CMK (cell line): ENCODE measurements around the gene HOPX.
"Not testable (repeated sequence)": the region's sequence is repeated elsewhere in the genome, so short reads cannot be mapped to it uniquely, and the experiment has no call there.

Experiments
- DNase-seq: peaks from one replicate; pipeline ENCODE4 v3.0.0-alpha.2; 2010; ENCODE audit warnings: low read depth

The HOPX gene

DNA sequence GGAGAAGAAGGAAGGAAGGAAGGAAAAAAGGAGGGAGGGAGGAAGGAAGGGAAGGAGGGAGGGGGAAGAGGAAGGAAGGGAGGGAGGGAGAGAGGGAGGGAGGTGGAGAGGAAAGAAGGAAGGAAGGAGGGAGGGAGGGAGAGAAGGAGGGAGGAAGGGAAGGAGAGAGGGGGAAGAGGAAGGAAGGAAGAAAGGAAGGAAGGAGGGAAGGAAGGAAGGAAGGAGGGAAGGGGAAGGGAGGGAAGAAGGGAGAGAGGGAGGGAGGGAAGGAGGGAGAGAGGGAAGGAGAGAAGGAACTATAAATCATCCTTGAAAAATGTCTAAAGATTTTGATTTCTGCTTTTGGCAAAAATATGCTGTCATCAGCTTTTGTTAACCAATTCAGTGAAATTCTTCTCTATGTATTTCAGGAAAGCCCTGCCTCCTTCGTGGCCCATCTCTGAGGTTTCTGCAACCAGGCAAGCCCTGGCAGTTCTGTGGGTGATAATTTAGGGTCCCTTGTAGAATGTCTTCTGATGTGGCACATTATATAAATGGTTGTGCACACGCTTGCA is 7.1 kb upstream of the HOPX start:
- DNase-seq: no peak

DNA sequence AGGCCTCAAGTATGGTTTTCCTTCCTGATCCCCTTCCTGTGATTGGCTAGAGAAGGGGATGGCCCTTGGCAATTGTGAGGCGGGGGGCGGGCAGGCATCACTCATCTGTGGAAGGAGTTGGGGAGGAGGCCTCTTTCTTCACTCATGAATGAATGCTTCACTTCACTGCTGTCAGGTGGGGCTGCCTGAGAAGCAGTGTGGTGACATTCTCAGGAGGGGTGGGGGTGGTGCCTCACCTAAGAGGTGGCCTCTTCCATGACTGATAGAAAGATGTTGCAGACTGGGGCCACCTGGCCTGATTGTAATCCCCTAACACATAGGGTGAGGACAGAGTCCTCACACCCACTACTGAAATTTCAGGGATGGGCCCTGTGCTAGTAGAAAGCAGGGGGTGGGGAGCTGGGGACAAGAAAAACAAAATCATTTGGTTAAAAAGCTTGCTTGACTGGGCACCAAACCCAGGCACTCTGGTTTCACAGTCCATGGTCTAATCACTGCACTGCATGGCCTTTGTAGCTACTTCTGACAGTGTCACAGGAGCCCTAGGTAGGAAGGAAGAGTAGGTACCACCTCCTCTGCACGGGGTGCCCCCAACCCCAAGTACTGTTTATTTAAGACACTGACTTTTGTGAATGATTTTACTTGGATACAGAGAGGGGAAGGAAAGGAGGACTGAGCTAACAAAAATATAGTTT is 5.6 kb upstream of the HOPX start:
- DNase-seq: no peak

DNA sequence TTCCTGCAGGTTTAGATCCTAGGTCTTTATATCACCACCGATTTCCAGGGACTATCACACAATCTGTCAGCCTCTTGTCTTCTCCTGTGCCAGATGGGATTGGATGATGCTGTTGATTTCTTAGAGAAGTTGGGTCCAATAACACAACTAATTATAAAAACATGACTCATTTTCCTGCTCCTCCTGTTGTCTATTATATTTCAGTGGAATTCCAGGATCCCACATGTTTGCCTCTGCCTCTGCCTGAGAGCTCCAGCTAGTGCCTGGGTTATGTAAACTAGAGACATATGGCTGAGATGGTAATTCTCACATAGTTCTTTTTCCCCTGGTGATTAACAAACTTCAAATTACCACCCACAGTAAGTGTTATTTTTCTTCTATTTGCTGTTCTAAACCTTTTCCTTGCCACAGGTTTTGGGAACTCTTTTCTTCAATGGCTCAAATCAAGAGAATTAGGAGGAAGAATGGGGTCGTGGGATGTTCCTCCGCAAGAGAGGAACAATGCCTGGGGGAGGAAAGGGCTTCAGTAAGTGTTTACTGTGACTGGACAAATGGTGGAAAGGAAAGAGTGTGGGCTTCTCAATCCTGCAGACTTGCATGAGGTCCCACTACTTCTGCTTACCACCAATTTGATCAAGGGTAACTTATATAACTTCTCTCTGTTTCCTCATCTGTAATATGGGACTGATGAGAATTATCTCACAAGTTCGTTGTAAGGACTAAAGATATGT is 3.4 kb upstream of the HOPX start:
- no peak for DNase-seq

DNA sequence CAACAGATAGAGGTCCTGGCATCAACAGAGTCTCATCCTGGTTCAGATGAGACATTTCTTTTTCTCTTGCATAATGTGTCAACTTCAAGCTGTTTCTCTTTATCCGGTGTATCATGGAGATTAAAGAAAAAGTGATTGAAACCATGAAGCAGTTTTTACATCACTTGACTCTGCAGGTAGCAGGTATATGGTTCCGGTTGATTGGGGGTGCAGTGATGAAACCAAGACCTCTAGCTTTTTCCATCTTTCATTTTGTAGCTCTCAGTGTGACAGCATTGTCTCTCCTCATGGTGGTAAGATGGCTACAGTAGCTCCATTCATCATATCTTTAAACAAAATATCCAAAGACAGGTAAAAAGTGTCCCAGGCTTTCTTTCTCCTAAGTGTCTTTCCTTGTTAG is 2.4 kb upstream of the HOPX start:
- no peak for DNase-seq

DNA sequence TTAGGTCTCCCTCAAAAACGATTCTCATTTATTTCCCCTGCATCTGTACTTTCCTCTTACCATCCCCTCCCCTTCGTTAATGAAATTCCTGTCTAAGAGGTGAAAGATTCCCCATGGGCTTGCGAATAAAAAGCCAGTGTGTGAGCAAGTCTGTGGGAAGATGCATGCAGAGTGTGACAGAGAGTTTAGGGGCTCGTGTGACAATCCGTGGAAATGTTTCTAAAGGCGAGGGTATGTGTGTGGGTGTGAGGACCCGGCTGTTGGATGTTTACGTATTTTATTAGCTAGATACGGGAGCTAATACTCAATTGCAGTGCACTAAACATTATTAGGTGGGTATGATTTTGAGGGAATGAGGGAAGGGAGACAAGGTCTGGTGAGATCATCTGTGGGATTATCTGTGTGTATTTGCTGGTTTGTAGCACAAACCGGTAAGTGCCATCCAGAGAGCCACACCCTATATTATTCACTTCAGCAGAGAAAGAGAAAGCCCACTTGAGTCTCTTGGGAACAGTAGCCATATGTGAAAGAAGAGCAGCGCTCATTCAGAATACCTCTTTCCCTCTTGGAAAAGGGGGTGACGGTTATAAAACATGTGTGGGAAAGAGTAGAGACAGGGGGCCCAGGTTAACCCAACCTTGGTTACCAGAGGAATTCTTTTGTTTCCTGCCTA is 893 bp upstream of the HOPX start:
- DNase-seq: no peak

DNA sequence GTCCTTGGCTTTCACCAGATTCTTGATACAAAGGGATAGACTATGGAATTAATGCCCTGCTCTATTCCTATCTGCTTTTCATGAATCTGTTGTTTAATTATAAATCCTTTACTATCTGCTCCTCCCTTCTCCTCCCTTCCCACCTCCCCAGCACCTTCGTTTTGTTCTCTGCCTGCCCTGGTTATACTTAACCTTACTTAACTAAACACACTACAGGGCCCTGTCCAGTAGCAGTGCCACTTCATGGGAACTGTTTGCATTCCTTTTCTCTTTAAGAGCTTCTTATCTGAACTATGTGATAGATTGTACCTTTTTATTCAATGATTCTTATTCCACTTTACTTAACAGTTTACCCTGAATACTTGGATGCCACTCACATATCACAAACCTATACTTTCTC is 830 bp downstream of the HOPX start:
- no peak for DNase-seq

DNA sequence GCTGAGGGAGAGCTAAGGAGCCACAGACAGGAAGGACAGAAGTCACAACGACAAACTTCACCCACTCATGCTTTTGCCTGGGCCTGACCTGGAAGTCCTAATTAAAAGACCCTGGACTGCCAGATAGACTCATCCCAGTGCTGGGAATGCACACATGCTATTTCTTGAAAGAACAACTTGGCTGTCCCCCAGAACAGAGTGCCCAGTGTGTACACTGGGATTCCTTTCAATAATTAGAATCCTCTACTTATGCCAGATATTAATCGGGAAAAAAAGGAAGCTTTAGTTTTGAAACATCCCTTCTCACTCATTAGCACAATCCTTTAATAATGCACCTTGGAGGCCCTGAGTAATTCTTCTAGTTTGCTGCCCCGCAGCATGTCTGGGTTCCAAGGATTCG is 3.4 kb downstream of the HOPX start:
- DNase-seq: no peak

DNA sequence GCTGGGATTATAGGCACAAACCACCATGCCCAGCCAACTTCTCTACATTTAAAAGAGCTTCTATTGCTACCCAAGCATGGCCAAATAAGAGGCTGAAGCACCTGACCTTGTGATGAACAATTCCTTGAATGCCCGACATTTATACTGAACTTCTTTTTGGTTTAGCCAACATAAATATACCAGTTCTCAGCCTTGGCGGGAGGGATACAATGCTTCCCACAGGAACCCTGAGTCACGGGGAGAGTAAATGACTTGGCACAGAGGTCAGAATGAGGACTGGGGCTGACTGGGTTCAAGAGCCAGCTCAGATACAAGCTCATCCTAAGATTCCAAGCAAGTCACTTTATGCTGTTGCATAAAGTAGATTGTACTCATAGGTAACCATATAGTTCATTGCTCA is 6.1 kb downstream of the HOPX start:
- no peak for DNase-seq

DNA sequence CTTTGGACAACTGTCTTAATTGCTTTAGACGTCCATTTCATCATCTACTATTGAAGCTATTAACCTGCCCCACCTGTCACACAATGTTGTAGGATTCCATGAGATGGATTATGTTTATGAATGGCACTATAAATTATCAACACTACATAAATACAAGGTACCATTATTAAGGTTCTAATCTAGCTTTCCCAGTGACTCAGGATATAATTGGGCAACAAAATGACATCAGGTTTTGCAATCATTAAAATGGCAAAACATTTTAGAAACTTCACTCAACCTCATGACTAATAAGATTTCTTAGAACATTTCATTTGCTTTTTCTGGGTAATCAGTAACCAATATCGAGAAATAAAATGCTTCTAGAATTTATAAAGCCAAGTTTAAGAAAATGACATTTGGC is 9.2 kb downstream of the HOPX start:
- no peak for DNase-seq

DNA sequence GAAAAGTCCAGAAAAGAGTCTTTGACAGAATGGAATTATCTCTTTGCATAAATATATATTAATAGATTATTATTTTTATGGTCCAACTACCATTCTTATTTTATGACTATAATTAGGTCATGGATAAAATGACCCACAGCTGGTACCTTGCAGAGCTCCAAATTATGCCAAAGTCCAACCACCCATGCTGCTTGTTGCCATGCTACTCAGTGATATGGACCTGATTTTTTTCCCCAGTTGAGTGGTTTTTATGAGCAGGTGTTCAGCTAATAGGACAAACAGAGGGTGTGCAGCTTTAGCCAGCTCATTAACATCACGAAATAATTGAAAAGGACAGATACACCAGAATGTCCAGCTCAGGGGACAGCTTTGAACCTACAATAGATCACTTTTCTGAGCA is 9.7 kb downstream of the HOPX start:
- DNase-seq: no peak

DNA sequence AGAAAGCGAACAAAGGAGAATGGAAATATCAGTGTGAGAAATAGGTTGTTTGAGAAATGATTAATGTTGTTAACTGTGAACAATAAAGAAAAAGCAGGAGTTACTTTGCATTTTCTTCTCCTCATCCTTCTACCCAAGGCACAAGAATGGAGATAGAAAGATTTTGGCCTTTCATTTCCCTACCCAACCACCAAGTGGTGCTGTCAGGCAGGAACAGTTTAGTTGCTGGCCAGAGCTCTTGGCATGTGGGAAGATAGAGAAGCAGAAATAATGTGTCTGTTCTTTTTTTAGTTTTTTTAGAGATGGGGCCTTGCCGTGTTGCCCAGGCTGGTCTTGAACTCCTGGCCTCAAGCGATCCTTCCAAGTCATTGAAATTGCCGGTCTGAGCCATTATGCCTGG is 12.8 kb downstream of the HOPX start:
- no peak for DNase-seq

DNA sequence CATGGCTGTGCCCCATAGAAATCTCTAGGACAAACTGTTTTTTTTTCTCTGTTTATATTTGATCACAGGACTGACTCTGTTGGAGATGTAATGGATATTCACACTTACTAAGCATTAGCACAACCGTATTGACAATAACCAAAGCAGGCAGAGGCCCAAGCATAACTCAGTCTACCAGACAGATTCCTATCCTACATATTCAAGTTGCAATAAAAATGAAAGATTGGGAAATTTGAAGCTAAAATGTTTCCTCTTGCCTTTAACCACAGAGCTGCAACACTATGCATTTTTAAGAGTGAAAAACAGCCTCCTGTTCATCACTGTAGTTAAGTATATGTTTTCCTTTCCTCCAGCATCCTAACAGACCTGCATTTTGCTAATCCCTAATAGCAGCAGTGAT is 13.7 kb downstream of the HOPX start:
- DNase-seq: not testable (repeated sequence)

DNA sequence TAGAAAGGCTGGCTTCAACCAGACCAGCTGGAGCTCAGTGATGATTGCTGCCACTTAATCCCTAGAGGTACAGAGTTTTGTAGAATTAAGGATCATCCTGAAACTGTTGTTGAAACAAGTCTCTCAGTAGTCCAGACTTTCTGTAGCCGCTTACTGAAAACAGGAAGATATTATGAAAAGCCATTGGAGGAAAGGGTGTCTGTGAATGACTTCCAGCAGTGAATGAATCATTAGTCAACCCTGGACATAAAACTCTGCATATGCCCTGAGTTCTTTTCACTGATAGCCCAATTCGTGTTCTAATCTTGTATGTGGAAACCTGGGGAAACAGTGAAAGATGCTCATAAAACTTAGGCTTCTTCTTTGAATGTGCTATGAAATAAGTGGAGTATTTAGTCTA is 14.8 kb downstream of the HOPX start:
- no peak for DNase-seq

DNA sequence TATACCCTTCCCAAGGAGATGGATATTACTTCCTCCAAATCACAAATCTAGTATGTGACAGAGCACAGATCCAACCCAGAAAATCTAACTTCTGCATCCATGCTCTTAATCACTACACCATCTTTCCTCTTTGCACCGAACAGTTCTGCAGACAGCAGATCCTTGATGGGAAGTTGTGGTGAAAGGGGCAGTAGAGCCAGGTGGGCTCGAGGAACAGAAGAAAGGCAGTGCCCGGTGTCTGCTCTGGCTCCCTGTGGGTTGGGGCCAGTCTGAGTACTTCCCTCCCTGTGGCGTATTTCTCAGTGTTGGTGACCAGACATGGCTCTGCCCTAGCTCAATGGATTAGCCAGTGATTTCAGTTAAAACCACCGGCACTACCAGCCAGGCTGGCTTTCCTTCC is 15.3 kb downstream of the HOPX start:
- no peak for DNase-seq

DNA sequence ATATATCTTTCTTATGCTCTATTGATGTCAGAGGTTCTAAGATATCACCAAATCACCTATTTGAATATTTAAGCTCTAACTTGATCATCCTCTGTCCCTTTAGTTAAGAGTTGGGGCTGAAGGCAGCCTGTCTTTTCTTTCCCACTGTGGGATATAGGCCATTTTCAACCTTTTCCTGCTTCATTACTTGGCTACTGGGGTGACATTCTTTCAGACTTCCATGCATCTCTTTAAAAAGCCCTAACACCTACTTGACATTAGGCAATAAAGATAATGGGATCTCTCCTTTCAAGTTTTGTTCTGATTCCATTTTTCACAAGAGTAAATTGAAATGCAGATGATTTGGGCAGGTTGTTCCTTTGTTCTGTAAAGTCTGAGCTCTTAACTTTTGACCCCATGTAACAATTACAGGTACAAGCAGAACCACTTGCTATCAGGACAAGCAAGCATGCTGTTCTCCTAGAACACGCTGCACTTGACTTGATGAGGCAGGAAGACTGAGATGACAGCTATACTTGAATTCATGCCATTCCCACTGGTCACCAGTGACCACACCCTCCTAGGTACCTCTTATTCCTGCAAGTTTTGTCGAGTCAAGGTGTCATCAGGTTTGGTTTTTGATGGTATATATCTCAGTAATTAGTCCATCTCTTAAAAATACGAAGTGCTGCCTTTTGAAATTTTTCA is 18.2 kb downstream of the HOPX start:
- no peak for DNase-seq

DNA sequence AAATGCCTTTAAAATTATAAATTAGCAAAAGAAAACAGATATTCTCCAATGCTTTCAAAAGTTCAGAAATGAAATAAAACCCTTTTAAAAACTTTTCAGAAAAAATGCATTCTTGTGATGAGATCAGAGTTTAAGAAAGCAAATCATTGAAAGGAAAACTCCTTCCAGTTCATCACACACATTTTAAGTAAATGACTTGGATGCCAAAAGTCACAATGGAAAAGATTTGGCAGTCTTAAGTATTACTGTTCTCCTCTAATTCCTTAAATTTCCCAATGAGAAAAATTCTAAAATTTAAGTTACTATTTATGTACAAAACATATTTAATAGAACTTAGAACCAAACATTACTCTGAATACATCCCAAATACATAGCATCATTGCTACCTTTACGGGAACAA is 21.1 kb downstream of the HOPX start:
- no peak for DNase-seq

DNA sequence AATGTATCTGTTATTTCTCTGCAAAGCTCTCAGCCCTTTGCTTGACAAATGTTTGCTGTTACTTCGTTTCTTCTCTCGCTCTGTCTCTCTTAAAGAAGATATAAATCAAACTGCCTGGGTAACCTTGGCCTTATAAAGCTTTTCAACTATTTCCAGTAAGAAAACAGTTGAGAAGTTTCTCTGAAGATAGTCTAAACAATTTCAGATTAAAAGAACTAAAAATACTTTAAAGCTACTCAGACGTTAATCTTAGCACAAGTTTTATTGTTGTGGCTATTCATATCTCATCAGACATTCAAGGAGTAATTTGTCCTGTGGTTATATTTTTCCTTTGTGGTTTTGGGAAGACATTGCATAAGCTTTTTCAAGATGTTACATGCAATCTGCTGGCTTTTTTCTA is 22.6 kb downstream of the HOPX start:
- DNase-seq: no peak

DNA sequence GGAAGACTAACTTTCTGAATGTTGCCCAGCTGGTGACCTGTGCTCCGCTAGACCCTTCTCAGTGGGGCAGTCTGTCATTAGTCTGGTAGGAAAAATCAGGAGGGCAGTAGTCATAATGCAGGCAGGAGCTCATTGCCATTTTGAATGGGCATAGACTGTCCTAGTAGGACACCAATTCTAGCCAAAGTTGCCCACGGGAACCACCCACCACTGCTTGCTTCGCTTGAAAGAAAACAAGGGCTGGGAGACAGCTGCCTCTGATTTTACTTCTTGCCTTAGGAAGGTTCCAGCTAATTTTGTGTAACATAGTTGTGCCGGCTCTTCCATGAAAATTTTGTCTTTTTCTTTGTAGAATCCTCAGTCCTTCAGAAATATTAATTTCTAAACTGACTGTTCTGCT is 23.3 kb downstream of the HOPX start:
- no peak for DNase-seq

DNA sequence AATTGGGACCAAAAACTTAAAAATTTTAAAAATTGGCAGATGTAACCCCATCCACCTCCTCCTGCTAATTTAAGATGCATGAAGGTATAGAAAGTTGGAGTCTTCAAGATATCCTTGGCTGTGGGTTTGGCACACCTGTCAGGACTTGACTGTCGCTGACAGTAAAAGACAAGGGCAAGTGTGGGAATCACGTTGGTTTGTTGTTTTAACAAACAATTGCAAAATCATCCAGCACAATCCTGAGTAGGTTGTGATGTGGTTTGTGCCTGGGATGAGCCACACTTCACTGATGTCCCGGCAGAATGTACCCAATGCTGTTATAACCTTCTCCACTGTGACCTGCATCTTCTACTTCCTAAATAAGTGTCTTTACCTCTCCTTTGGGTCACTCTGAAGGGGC is 24.0 kb downstream of the HOPX start:
- no peak for DNase-seq

DNA sequence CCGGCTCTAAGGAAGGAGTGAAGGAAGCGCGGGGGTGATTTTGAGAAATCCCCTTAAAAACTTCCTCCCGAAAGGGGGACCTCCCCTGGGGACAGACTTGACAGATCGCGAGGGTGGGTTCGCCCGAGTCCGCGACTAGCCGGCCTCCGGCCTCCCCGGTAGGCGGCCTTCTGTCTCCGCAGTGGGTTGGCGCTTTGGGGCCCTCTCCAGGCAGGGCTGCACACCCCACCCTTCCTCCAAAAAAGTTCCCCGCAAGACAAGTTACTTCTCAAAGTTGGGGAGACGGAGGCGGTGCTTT is 24.8 kb downstream of the HOPX start:
- DNase-seq: no peak

DNA sequence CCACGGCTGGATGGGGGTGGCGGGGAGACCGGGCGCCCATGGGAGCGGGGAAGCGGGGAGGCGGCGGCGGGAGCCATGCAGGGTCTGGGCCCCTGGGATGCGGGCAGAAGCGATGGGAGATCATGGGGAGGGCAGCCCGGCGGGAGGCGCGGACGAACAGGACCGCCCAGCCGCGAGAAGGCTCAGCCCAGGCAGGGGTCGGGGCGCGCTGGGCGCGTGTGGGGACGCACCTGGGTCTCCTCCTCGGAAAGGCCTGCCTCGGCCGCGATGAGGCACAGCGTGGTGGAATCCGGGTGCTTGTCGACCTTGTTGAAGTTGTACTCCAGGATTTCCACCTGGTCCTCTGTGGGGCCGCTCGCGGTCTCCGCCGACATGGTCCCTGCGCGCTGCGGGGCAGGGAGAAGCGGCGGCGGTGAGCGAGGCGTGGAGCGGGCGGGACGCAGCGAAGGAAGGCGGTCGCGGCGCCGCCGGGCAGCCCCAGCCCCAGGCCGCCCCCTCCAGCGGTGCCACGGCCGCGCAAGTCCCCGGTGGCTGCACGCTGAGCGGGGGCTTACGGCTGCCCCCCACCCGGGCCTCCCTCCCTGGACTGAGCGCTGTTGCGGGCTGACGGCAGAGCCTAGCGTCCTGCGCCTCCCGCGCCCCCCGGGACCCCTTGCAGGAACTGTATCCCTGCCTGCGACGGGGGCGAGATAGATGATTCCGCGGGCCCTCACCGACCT is 25.3 kb downstream of the HOPX start:
- DNase-seq: no peak

DNA sequence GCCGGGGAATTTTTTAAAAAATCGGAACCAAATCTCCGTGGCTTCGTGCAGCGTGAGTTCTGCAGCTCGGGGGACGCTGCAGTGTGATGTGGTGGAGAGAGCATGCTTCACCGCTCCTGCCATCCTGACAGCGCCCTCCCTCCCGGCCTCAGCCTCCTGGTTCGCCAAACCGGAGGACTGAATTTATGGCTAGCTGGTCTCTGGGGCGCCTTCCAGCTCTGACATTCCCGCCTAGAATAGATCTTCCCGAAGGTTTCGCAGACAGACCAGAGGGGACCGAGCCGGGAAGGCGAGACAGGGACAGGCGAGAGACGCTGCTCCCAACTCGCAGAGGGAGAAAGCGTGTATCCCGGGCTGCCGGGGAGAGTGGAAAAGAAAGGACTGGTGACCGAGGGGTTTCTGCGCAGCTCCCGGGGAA is 25.9 kb downstream of the HOPX start:
- DNase-seq: no peak
